Natural killer cell treated with Interleukin-12 subunit alpha and Interleukin-12 subunit beta and Interleukin-15 and Interleukin-18, amount 100 ng/mL, for 72 hours (primary cell): ENCODE results near the gene IFIT1. TPM values are rescaled to one million over a fixed set of nuclear protein-coding genes. Genes with fewer than 3 reads are reported as not detected.

Source experiments
- ATAC-seq, 2 donors: fragments of 150-1000 bp; cut with Tn5 transposase in 1 of 2; sonication (Bioruptor Pico), chemical (Tn5 transposase) in 1 of 2; 2 replicates each; pipeline ENCODE4 v1.10.0; 2021
- DNase-seq: peaks from one replicate; pipeline ENCODE4 v3.0.0; 2022; ENCODE audit warnings: low spot score
- H3K27ac Mint-ChIP-seq, 2 donors: 1 replicate in 1 of 2; 2 replicates in 1 of 2; pipeline ENCODE4 v1.8.0; 2022; ENCODE audit warnings: mixed read lengths in 2 of 2, mild to moderate bottlenecking in 1 of 2, moderate library complexity in 1 of 2
- H3K27me3 Mint-ChIP-seq, 2 donors: 1 replicate in 1 of 2; 2 replicates in 1 of 2; pipeline ENCODE4 v1.8.0; 2022; ENCODE audit warnings: mixed read lengths in 2 of 2
- H3K36me3 Mint-ChIP-seq: one replicate; pipeline ENCODE4 v1.8.0; 2022; ENCODE audit warnings: mixed read lengths
- H3K4me1 Mint-ChIP-seq, 2 donors: 1 replicate in 1 of 2; 2 replicates in 1 of 2; pipeline ENCODE4 v1.8.0; 2022; ENCODE audit warnings: low read depth in 2 of 2, mixed read lengths in 2 of 2, mild to moderate bottlenecking in 1 of 2
- H3K4me3 Mint-ChIP-seq: one replicate; pipeline ENCODE4 v1.8.0; 2022; ENCODE audit warnings: mixed read lengths
- H3K9me3 Mint-ChIP-seq: 2 replicates; pipeline ENCODE4 v1.8.0; 2022; ENCODE audit warnings: mixed read lengths
- total RNA-seq, 2 donors: library from RNA; stranded (reverse); gene quantifications; one replicate each; pipeline ENCODE4 v1.2.3, GENCODE V29; 2022

Gene IFIT1
- total RNA-seq, 2 donors from 2014 or later = 0.36 to 0.69 TPM

- peaks cover 5% of the 10 kb centered on the region for H3K36me3 Mint-ChIP-seq
- DNase-seq (no peak), ATAC-seq (no peak)
- H3K9me3 Mint-ChIP-seq = no peaks in the 10 kb centered on the region
- peaks cover 23 to 33% of the 10 kb centered on the region in 2 donors for H3K27me3 Mint-ChIP-seq
- no peak overlapping the region for H3K27ac Mint-ChIP-seq
- H3K4me1 Mint-ChIP-seq = peaks cover 0 to 16% of the 10 kb centered on the region in 2 donors
- H3K4me3 Mint-ChIP-seq = no peak overlapping the region
These were observed 39.6 kb upstream of the IFIT1 start for GRCh38 chr10:89352802-89353201.

DNA sequence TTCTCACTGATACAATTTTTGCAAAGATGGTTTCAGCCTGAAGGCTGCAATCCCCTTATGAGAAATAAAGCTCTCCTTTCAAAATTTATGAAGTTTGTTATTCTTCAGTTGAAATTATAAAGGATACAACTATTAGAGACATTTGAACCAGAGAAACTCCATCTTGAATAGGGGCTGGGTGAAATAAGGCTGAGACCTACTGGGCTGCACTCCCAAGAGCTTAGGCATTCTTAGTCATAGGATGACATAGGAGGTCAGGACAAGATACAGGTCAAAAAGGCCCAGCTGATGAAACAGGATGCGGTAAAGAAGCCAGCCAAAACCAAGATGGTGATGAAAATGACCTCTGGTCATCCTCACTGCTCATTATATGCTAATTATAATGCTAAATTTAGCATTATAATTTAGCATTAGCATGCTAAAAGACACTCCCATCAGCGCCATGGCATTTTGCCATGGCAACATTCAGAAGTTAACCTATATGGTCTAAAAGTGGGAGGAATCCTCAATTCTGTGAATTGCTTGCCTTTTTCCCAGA is 37.0 kb upstream of the IFIT1 start:
- Mint-ChIP-seq H3K9me3 (no peaks in the 10 kb centered on the region), H3K27me3 (peaks cover 28 to 32% of the 10 kb centered on the region in 2 donors), H3K4me3 (no peak overlapping the region), H3K27ac (no peak overlapping the region), H3K36me3 (peaks cover 5% of the 10 kb centered on the region), H3K4me1 (peaks cover 0 to 15% of the 10 kb centered on the region in 2 donors)
- no peak for DNase-seq
- ATAC-seq = peak; percentile 65 to 67

DNA sequence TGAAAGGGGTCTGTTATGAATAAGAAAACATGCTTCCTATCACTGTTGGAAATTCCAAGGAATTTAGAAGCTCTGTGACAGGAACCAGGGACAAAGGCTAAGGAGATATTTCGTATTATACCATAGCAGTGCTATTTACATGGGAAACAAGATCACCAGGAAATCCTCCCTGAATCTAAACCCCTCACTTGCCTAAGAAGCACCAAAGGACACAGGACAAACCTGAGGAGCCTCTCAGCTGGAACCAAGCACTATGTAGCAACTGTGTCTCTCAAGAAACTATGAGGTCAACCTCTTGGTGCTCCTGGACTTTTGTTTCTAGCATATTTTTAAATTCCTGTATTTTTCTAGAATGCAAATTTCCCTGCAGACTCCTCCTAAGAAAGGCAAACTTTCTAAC is 35.3 kb upstream of the IFIT1 start:
- H3K36me3 Mint-ChIP-seq = peaks cover 5% of the 10 kb centered on the region
- DNase-seq (no peak), ATAC-seq (no peak)
- no peak overlapping the region for H3K27ac Mint-ChIP-seq
- no peaks in the 10 kb centered on the region for H3K9me3 Mint-ChIP-seq
- H3K27me3 Mint-ChIP-seq = peaks cover 26 to 28% of the 10 kb centered on the region in 2 donors
- H3K4me1 Mint-ChIP-seq = peaks cover 0 to 3% of the 10 kb centered on the region in 2 donors
- no peak overlapping the region for H3K4me3 Mint-ChIP-seq

GRCh38 chr10:89357975-89358374 is 34.4 kb upstream of the IFIT1 start:
- DNase-seq = no peak
- Mint-ChIP-seq H3K27ac (no peak overlapping the region), H3K36me3 (peaks cover 5% of the 10 kb centered on the region), H3K9me3 (no peaks in the 10 kb centered on the region), H3K4me3 (no peak overlapping the region), H3K4me1 (no peaks in the 10 kb centered on the region), H3K27me3 (peaks cover 20% of the 10 kb centered on the region in 2 donors)
- ATAC-seq = no peak

DNA sequence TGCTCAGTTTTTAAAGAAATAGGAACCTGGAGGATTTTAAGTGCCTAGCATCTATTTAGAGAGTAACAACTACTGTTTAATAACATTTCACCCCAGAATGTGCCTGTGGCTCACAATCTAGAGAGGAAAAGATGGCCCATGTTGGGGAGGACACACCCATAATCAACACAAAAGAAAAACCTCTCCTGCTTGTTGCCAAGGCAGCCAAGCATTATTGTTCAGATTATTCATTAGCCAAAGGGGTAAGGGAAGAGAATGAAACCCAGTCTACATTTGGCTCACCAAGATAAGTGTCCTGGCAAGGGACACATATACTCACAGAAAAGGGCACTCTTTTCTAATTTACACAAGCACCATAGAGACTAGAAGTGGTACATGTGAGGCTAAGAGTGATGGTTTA is 32.3 kb upstream of the IFIT1 start:
- H3K9me3 Mint-ChIP-seq = no peaks in the 10 kb centered on the region
- H3K4me3 Mint-ChIP-seq = no peak overlapping the region
- peaks cover 12 to 18% of the 10 kb centered on the region in 2 donors for H3K27me3 Mint-ChIP-seq
- DNase-seq = no peak
- no peak overlapping the region for H3K27ac Mint-ChIP-seq
- no peak for ATAC-seq
- peaks cover 8 to 9% of the 10 kb centered on the region in 2 donors for H3K4me1 Mint-ChIP-seq
- H3K36me3 Mint-ChIP-seq = no peaks in the 10 kb centered on the region

GRCh38 chr10:89362929-89363328 is 29.5 kb upstream of the IFIT1 start:
- Mint-ChIP-seq H3K36me3 (no peaks in the 10 kb centered on the region), H3K9me3 (no peaks in the 10 kb centered on the region), H3K4me1 (peaks cover 16 to 17% of the 10 kb centered on the region in 2 donors), H3K4me3 (no peak overlapping the region), H3K27ac (no peak overlapping the region), H3K27me3 (peaks cover 12 to 16% of the 10 kb centered on the region in 2 donors)
- ATAC-seq (no peak), DNase-seq (no peak)

DNA sequence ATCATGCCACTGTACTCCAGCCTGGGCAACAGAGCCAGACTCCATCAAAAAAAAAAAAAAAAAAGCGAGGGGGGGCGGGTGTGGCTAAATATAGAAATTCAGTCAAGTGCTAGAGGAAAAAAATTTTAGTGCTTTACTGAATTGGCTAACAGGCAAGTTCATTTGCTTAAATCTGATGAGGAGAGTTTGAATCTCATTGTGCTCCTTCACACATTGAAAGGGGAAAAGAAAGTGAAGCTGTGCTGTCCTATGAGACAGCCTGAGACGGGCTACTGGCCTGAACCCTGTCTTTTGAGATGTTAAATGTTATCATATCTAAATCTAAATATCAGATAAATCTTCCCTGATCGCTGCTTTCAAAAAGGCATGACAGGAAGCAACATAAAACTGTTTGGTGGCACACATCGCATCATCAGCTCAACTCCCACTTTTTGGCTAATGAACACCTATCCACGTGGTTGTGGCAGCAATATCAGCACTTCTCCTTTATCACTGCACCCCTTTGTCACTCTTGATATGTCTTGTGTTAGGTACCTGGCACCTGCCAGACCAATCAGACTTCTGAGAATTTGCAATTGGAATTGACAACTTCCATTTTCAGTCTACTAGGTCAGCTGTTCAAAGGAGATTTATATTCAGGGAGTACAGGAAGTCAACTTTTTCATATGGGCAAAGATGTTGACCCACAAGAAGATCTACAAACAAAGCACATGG is 28.5 kb upstream of the IFIT1 start:
- H3K27me3 Mint-ChIP-seq = peaks cover 12 to 16% of the 10 kb centered on the region in 2 donors
- ATAC-seq = no peak

GRCh38 chr10:89364531-89364930 is 27.9 kb upstream of the IFIT1 start:
- Mint-ChIP-seq H3K27me3 (peaks cover 12 to 19% of the 10 kb centered on the region in 2 donors), H3K27ac (no peak overlapping the region), H3K4me1 (peaks cover 31% of the 10 kb centered on the region in 2 donors), H3K4me3 (no peak overlapping the region), H3K36me3 (no peaks in the 10 kb centered on the region), H3K9me3 (no peaks in the 10 kb centered on the region)
- DNase-seq (no peak), ATAC-seq (no peak)

More for the DNA sequence above, 28.5 kb upstream of the IFIT1 start:
- Mint-ChIP-seq H3K9me3 (no peaks in the 10 kb centered on the region), H3K36me3 (no peaks in the 10 kb centered on the region), H3K4me3 (no peak overlapping the region), H3K4me1 (peaks cover 26% of the 10 kb centered on the region in 2 donors), H3K27ac (no peak overlapping the region)
- no peak for DNase-seq

- Mint-ChIP-seq H3K36me3 (no peaks in the 10 kb centered on the region), H3K27me3 (peaks cover 0 to 16% of the 10 kb centered on the region in 2 donors), H3K4me1 (peaks cover 31% of the 10 kb centered on the region in 2 donors), H3K4me3 (no peak overlapping the region), H3K27ac (peak overlapping the region; percentile 2 to 3), H3K9me3 (no peaks in the 10 kb centered on the region)
- ATAC-seq (peak; percentile 89 to 93), DNase-seq (peak; percentile 61)
These were observed 24.9 kb upstream of the IFIT1 start for GRCh38 chr10:89367529-89367928.

GRCh38 chr10:89368129-89368528 is 24.3 kb upstream of the IFIT1 start:
- no peak for ATAC-seq
- no peaks in the 10 kb centered on the region for H3K9me3 Mint-ChIP-seq

DNA sequence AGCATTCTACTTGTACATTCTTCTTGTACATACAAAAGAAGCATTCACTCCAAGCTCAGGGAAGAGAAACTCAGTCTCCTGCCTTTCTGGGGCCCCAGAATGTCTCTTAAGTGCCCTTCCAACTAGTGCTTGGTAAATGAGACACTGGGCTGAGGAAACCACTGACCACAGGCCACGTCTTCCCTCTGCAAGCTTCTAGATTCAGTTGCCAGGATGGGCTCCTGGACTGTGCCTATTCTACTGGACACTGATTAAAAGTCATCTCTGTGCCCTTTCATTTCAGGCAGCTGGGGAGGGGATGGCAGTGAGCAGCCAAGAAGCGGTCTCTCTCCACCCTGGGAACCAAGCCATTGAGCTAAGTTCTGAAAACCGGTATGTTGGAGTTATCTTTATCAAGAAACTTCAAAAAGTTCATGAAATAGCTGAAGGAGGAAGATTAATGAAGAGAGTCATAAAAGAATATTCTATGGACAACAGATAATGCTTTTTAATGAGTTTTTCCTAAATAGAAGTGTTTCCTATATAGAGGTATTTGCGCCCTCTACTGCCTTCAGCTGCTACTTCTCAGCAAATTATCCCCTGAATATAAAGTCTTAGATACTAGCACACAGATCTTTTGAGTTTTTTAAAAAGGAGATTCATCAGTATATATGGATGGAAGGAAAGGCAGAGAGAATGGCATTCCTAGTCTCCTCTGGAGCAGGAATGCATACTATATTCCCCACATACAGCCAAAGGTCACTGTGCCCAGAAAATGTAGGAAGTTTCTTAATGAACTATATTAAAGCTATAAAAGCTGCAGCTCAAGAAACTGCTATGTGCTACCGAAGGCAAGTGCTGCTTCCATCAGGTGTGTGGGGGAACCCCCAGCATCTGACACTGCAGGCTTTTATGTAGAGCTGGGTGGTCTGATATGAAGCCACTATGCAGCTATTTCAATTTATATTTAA is 23.0 kb upstream of the IFIT1 start:
- ATAC-seq (no peak), DNase-seq (no peak)
- Mint-ChIP-seq H3K36me3 (no peaks in the 10 kb centered on the region), H3K9me3 (no peaks in the 10 kb centered on the region), H3K4me3 (no peak overlapping the region), H3K4me1 (peaks cover 28% of the 10 kb centered on the region in 2 donors), H3K27ac (no peak overlapping the region), H3K27me3 (peaks cover 5 to 21% of the 10 kb centered on the region in 2 donors)

More at GRCh38 chr10:89368129-89368528, 24.3 kb upstream of the IFIT1 start:
- no peak for DNase-seq
- H3K4me1 Mint-ChIP-seq = peaks cover 31% of the 10 kb centered on the region in 2 donors
- H3K27ac Mint-ChIP-seq = no peak overlapping the region
- peaks cover 0 to 20% of the 10 kb centered on the region in 2 donors for H3K27me3 Mint-ChIP-seq
- H3K4me3 Mint-ChIP-seq = no peak overlapping the region
- H3K36me3 Mint-ChIP-seq = no peaks in the 10 kb centered on the region

DNA sequence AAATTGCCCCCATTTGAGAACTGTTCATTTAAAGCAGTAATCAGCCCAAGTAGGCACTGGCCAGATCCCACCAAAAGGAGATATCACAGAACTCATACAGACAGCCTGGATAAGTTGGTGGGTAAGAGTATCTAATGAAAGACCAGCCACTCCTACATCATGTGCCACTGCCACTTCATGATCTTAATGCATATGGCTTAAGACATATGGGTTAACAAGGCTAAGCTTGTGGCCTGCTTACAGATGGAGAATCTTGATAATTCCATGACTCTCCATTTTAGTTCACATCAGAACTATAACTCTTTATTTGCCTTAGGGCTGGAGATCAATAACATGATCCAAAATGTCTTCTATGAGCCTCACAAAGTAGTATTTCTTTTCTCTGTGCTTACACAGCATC is 21.3 kb upstream of the IFIT1 start:
- DNase-seq = no peak
- H3K4me1 Mint-ChIP-seq = peaks cover 22 to 23% of the 10 kb centered on the region in 2 donors
- H3K27me3 Mint-ChIP-seq = peaks cover 6 to 15% of the 10 kb centered on the region in 2 donors
- no peaks in the 10 kb centered on the region for H3K9me3 Mint-ChIP-seq
- no peaks in the 10 kb centered on the region for H3K36me3 Mint-ChIP-seq
- H3K27ac Mint-ChIP-seq = no peak overlapping the region
- ATAC-seq = no peak
- no peak overlapping the region for H3K4me3 Mint-ChIP-seq

- Mint-ChIP-seq H3K27me3 (peaks cover 6 to 19% of the 10 kb centered on the region in 2 donors), H3K27ac (no peak overlapping the region), H3K4me3 (no peak overlapping the region), H3K36me3 (no peaks in the 10 kb centered on the region), H3K4me1 (peaks cover 21 to 22% of the 10 kb centered on the region in 2 donors), H3K9me3 (no peaks in the 10 kb centered on the region)
- DNase-seq (no peak), ATAC-seq (no peak)
These were observed 20.4 kb upstream of the IFIT1 start for GRCh38 chr10:89371987-89372386.
